Caco-2 (cell line): Measurements from ENCODE around the gene CYP11A1. TPM values are rescaled to one million over a fixed set of nuclear protein-coding genes. Genes with fewer than 3 reads are reported as not detected.

ENCODE experiments used
- BruUV-seq: library from RNA; stranded (reverse); fragments of 400-500 nt; replicated peaks from 2 replicates; lab custom pipeline; 2021; lab: Mats Ljungman, UMichigan
- CTCF ChIA-PET: fragments of 300-600 bp; sonication (Branson Sonifier 250); formaldehyde crosslinking; loops from one replicate; lab custom pipeline; 2022; ENCODE audit warnings: antibody characterized with exemption; lab: Charles Lee
- POLR2A ChIA-PET: fragments of 300-600 bp; sonication (Branson Sonifier 250); formaldehyde crosslinking; loops from one replicate; lab custom pipeline; 2022; ENCODE audit warnings: antibody characterized with exemption; lab: Charles Lee
- DNase-seq, 2 experiments: peaks; one replicate each; pipeline versions ENCODE4 v3.0.0 to v3.0.0-alpha.2; 2020 to 2022
- H3K27me3 ChIP-seq: replicated peaks from 2 replicates; pipeline ENCODE4 v1.6.0; 2011; ENCODE audit warnings: low read length; ENCODE audit not compliant: control insufficient read depth, insufficient read depth
- H3K36me3 ChIP-seq: 2 replicates; pipeline ENCODE4 v1.5.1; 2011; ENCODE audit warnings: low read length; ENCODE audit not compliant: control insufficient read depth, insufficient read depth
- H3K4me1 ChIP-seq: fragments of 250-450 bp; sonication (Bioruptor Pico); 2 replicates; pipeline ENCODE4 v1.5.1; 2020; ENCODE audit warnings: mild to moderate bottlenecking
- H3K4me3 ChIP-seq: 2 replicates; pipeline ENCODE4 v1.5.1; 2011; ENCODE audit warnings: low read depth, mild to moderate bottlenecking, control low read depth, low read length
- H3K9me3 ChIP-seq: fragments of 250-450 bp; sonication (Bioruptor Pico); 2 replicates; pipeline ENCODE4 v1.5.1; 2020; ENCODE audit warnings: mild to moderate bottlenecking, moderate library complexity
- H3K27ac Mint-ChIP-seq: one replicate; pipeline ENCODE4 v1.8.0; 2022; ENCODE audit warnings: mixed read lengths; ENCODE audit not compliant: unreplicated experiment
- H3K27me3 Mint-ChIP-seq: one replicate; pipeline ENCODE4 v1.8.0; 2022; ENCODE audit warnings: mixed read lengths; ENCODE audit not compliant: insufficient read depth, unreplicated experiment
- H3K36me3 Mint-ChIP-seq: one replicate; pipeline ENCODE4 v1.8.0; 2022; ENCODE audit warnings: mild to moderate bottlenecking, mixed read lengths; ENCODE audit not compliant: insufficient read depth, unreplicated experiment
- H3K4me1 Mint-ChIP-seq: one replicate; pipeline ENCODE4 v1.8.0; 2022; ENCODE audit warnings: low read depth, mixed read lengths; ENCODE audit not compliant: unreplicated experiment
- H3K4me3 Mint-ChIP-seq: one replicate; pipeline ENCODE4 v1.8.0; 2022; ENCODE audit warnings: mild to moderate bottlenecking, moderate library complexity, mixed read lengths; ENCODE audit not compliant: unreplicated experiment
- H3K9me3 Mint-ChIP-seq: one replicate; pipeline ENCODE4 v1.8.0; 2022; ENCODE audit warnings: mixed read lengths; ENCODE audit not compliant: unreplicated experiment
- CTCF ChIP-seq, 2 experiments: fragments of 200-600 bp in 1 of 2; IDR thresholded peaks; 1 replicate in 1 of 2; 2 replicates in 1 of 2; pipeline versions ENCODE4 v1.5.1 to v1.8.0; 2011 to 2022; ENCODE audit warnings: antibody characterized with exemption in 1 of 2, control low read depth in 1 of 2, inconsistent platforms in 1 of 2, low read depth in 1 of 2, low read length in 1 of 2, mild to moderate bottlenecking in 1 of 2, moderate library complexity in 1 of 2; ENCODE audit not compliant: insufficient read depth in 1 of 2, severe bottlenecking in 1 of 2, unreplicated experiment in 1 of 2
- intact Hi-C: fragments of 100-400 bp; cut with micrococcal nuclease; formaldehyde crosslinking; loops from one replicate; pipeline ENCODE4 v1.10.0; 2022; ENCODE audit not compliant: unreplicated experiment
- total RNA-seq: library from RNA; stranded (reverse); gene quantifications from 2 replicates; pipeline ENCODE4 v1.2.3, GENCODE V29; 2022

CYP11A1 gene
- total RNA-seq, 1 experiment from 2014 or later = not detected

GRCh38 chr15:74345051-74345450, 22.4 kb downstream of the CYP11A1 start:
- no peak for TF ChIP-seq CTCF (IDR thresholded peaks at IDR 0.05; ENCODE audit: insufficient read depth in 1 of 2, low read depth in 1 of 2, low read length in 1 of 2, severe bottlenecking in 1 of 2, unreplicated experiment in 1 of 2)
- intact Hi-C loops = no loop called here
- ChIA-PET POLR2A (no interaction called here), CTCF (interaction anchor here (0.5 kb wide), 1 partner anchor 15 kb away, joined by 6 read pairs; no protein-coding TSS in a partner anchor)
- Mint-ChIP-seq H3K4me1 (no peaks in the 10 kb centered on the region), H3K4me3 (no peak overlapping the region), H3K27ac (no peak overlapping the region), H3K9me3 (no peaks in the 10 kb centered on the region), H3K36me3 (no peaks in the 10 kb centered on the region), H3K27me3 (peaks cover 7% of the 10 kb centered on the region)
- H3K4me1 ChIP-seq = 0 out of 2 replicates have a peak, but pooled peaks cover 3% of the 10 kb centered on the region
- H3K36me3 ChIP-seq = no peaks in the 10 kb centered on the region
- no peak overlapping the region for H3K4me3 ChIP-seq
- no TSS peak for BruUV-seq
- DNase-seq = no peak
- H3K27me3 ChIP-seq = no peaks in the 10 kb centered on the region
- H3K9me3 ChIP-seq = no peaks in the 10 kb centered on the region

GRCh38 chr15:74343797-74344127, 23.7 kb downstream of the CYP11A1 start:
- CTCF ChIA-PET = no interaction called here
- intact Hi-C loops = no loop called here
- no peak for DNase-seq
- Histone ChIP-seq H3K4me3 (no peak overlapping the region), H3K4me1 (0 out of 2 replicates have a peak, but pooled peaks cover 7% of the 10 kb centered on the region), H3K9me3 (no peaks in the 10 kb centered on the region), H3K36me3 (no peaks in the 10 kb centered on the region), H3K27me3 (no peaks in the 10 kb centered on the region)
- H3K36me3 Mint-ChIP-seq = no peaks in the 10 kb centered on the region
- H3K27me3 Mint-ChIP-seq = peaks cover 5% of the 10 kb centered on the region
- POLR2A ChIA-PET = no interaction called here
- no peak overlapping the region for H3K27ac Mint-ChIP-seq
- H3K4me3 Mint-ChIP-seq = no peak overlapping the region
- no peak for TF ChIP-seq CTCF (IDR thresholded peaks at IDR 0.05; ENCODE audit: insufficient read depth in 1 of 2, low read depth in 1 of 2, low read length in 1 of 2, severe bottlenecking in 1 of 2, unreplicated experiment in 1 of 2)
- BruUV-seq = no TSS peak
- H3K4me1 Mint-ChIP-seq = no peaks in the 10 kb centered on the region
- H3K9me3 Mint-ChIP-seq = no peaks in the 10 kb centered on the region

GRCh38 chr15:74343127-74343796, 24.2 kb downstream of the CYP11A1 start:
- H3K27ac Mint-ChIP-seq = no peak overlapping the region
- POLR2A ChIA-PET = no interaction called here

More at GRCh38 chr15:74343127-74343796, 24.2 kb downstream of the CYP11A1 start:
- CTCF ChIA-PET = no interaction called here
- BruUV-seq = no TSS peak
- H3K36me3 ChIP-seq = no peaks in the 10 kb centered on the region
- no peaks in the 10 kb centered on the region for H3K27me3 ChIP-seq
- H3K9me3 ChIP-seq = no peaks in the 10 kb centered on the region
- no peak overlapping the region for H3K4me3 ChIP-seq
- DNase-seq = no peak
- TF ChIP-seq CTCF (IDR thresholded peaks at IDR 0.05; ENCODE audit: insufficient read depth in 1 of 2, low read depth in 1 of 2, low read length in 1 of 2, severe bottlenecking in 1 of 2, unreplicated experiment in 1 of 2) = no peak
- Mint-ChIP-seq H3K4me3 (no peak overlapping the region), H3K4me1 (no peaks in the 10 kb centered on the region), H3K9me3 (no peaks in the 10 kb centered on the region), H3K36me3 (no peaks in the 10 kb centered on the region), H3K27me3 (peaks cover 5% of the 10 kb centered on the region)
- intact Hi-C loops = no loop called here
- H3K4me1 ChIP-seq = 0 out of 2 replicates have a peak, but pooled peaks cover 7% of the 10 kb centered on the region
